OCI-M1 (cell line): Measurements from ENCODE around the gene HNRNPUL1.
A peak's percentile ranks its signal among the peaks of the same experiment; 100 is the strongest.

ENCODE experiments used
- DNase-seq: peaks from one replicate; lab custom pipeline; 2025; lab: John Stamatoyannopoulos, UW

Gene HNRNPUL1

DNA sequence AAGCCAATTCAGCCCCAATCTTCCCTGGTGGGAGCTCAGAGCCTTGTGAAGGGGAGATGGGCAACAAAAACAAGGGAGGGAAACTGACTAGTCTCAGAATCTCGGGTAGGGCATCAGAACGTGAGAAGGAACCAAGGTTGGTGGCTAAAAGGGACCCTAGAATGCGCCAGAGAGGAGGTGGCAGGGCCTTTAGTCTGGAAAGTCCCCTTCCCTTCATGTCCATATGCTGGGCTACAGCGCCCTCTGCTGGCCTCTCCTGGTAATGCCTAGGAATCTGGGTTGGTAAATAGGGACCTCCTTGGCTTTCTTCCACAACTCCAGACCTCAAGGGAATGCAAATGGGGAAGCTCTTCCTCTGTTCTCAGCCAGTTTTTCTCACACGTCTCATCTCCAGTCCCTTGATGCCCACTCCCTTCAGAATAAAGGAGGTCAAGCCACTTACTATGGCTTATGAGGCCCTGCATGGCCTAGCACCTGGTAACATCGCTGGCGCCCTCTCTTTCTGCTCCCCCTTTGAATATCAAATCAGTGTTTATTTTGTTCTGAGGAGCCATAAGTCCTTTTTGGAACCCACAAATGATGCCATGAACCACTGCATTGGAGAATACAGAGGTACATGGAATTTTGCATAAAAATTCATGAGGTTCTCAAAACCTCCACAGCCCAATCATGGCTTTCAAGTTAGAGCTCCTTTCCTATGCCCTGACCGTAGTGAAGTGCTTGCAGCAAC lies 44.4 kb downstream of the HNRNPUL1 start:
- DNase-seq, result peak; percentile 97

- DNase-seq, result peak; percentile 64
These were observed 45.2 kb downstream of the HNRNPUL1 start for GRCh38 chr19:41309180-41310032.

GRCh38 chr19:41310033-41310831 lies 46.1 kb downstream of the HNRNPUL1 start, which contains the start of gene CCDC97:
TSS of gene CCDC97 (plus strand) at chr19:41310172. CDS start at chr19:41310311, 139 bp downstream.
- DNase-seq, result peak; percentile 95

GRCh38 chr19:41311072-41311471 lies 46.9 kb downstream of the HNRNPUL1 start:
- peak; percentile 34 for DNase-seq

- no peak for DNase-seq
These were observed 47.4 kb downstream of the HNRNPUL1 start for GRCh38 chr19:41311613-41312012.

GRCh38 chr19:41316306-41316920 lies 52.2 kb downstream of the HNRNPUL1 start:
- no peak for DNase-seq

DNA sequence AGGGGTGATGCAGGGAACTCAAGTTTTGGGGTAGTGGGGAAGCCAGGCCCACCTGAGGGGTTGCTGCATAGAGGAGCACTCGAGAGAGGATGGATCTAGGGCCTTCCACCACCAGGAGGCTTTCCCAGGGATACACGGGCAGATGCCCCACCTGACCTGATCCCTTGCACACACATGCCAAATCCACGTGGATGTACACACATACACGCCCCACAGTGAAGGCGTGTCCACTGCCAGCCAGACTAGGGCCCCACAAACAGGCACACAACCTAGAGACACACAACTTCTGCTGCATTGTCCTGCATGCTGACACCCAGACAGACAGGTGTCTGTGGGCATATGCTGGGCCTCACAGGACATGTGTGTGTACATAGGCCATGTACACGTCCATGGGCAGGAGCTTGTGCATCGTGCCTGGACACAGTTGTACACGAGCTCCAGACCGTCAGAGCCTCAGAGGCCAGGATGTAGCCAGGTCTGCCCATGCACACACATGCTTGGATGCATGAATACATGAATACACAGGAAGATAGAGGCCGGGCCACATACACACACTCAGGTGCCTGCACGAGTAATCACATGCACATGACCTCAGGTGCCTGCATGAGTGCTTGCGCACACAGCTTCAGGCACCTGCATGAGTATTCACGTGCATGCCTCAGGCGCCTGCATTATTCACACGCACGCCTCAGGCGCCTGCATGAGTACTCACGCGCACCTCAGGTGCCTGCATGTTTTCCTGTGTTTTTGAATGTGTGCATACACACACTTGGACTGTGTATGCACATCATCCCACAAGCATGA lies 54.7 kb downstream of the HNRNPUL1 start:
- no peak for DNase-seq

- DNase-seq, result no peak
These were observed 55.5 kb downstream of the HNRNPUL1 start for GRCh38 chr19:41319500-41320184.

GRCh38 chr19:41320185-41320518 lies 56.0 kb downstream of the HNRNPUL1 start:
- DNase-seq, result no peak

DNA sequence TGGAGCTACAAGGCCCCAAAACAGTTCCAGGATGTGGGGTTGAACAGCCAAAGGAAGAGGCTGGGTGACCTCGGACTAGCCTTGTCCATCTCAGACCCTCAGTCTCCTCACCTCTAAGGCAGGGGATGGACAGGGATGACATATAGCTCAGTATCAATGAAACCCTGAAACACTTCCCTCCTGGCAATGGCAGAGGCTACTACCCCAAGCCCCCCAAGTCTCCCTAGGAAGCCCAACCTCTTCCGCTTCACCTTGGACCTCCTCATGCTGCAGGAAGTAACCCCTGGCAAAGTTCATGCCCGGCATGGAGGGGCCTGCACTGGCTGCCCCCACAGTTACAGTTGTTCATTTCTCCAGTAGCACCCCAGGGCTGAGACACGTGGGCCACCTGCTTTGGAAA lies 56.4 kb downstream of the HNRNPUL1 start:
- DNase-seq, result no peak

- no peak for DNase-seq
These were observed 57.0 kb downstream of the HNRNPUL1 start for GRCh38 chr19:41321204-41321599.

GRCh38 chr19:41321600-41322270 lies 57.6 kb downstream of the HNRNPUL1 start:
- DNase-seq, result peak; percentile 72

DNA sequence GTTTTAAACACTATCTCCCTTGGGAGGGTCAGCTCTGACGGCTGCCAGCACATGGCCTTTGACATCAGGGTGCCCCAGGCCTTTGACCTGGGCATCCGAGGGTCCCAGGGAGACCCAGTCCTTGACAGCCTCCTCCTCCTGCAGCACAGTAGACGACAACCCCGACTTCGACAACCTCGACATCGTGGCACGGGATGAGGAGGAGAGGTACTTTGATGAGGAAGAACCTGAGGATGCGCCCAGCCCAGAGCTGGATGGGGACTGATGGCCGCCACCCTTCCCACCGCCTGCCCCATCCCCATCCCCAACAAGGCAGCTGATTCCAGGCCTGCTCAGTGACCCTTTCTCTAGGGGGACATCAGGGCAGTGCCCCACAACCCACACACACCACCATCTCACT lies 58.3 kb downstream of the HNRNPUL1 start:
- no peak for DNase-seq

- no peak for DNase-seq
These were observed 58.9 kb downstream of the HNRNPUL1 start for GRCh38 chr19:41323023-41323422.

GRCh38 chr19:41323430-41324125 lies 59.4 kb downstream of the HNRNPUL1 start:
- DNase-seq, result peak; percentile 98

DNA sequence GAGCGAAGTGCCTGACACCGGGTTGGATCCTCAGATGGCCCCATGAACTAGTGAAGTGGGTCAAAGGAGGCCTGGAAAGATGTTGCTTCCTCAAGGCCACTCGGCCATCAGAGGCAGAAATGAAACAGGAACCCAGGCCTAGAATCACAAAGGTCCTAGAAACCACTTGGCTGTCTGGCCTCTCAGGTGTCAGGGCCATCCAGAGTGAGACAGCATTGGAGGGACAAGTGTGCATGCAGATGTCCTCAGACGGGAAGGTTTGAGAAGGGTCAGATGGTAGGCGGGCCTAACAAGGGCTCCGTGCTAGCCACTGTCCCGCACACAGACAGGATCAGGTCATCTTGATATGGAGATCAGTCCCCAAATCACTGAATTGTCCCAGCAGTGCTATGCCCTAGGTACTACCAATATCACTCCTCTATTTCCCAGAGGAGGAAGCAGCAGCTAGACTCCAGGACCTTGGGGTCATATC lies 60.1 kb downstream of the HNRNPUL1 start:
- DNase-seq, result peak; percentile 81

DNA sequence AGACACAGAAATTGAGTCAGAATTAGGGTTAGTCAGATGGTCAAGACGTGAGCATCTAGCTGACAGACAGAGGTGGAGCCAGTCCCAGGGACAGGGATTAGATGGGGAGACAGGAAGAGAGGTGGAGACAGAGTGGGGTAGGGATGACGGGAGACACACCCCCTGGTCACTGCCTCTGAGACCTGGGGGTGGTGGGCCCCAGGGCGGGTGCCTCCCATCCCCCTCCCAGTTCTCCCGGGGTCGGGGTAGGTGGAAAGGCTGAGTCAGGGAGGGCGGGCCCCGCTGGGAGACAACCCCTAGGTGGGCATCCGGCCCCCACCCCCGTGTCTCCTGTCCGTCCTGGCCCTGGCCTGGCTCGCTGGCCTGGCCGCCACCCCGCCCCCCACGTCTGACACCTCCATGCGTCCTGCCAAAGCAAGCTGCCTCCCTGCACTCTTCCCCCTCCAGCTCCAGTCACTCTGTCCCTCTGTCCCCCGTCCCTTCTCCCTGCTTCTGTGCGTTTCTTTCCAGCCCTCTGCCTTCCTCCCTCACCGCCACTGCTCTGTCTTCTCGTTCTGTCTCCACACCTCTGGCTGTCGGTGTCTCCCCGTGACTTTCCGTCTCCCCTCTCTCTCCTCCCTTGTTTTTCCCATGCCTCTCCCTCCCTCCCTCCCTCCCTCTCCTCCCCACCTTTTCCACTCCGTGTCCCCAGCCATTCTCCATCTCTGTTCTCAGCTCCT lies 60.9 kb downstream of the HNRNPUL1 start:
- peak; percentile 50 for DNase-seq

GRCh38 chr19:41325640-41325946 lies 61.4 kb downstream of the HNRNPUL1 start:
- no peak for DNase-seq
